ENCODE measurements around the gene ASCL3. TPM values are rescaled to one million over a fixed set of nuclear protein-coding genes. Genes with fewer than 3 reads are reported as not detected.

The ASCL3 gene
- polyA plus RNA-seq, 1 donor from 2014 or later = not detected

DNA sequence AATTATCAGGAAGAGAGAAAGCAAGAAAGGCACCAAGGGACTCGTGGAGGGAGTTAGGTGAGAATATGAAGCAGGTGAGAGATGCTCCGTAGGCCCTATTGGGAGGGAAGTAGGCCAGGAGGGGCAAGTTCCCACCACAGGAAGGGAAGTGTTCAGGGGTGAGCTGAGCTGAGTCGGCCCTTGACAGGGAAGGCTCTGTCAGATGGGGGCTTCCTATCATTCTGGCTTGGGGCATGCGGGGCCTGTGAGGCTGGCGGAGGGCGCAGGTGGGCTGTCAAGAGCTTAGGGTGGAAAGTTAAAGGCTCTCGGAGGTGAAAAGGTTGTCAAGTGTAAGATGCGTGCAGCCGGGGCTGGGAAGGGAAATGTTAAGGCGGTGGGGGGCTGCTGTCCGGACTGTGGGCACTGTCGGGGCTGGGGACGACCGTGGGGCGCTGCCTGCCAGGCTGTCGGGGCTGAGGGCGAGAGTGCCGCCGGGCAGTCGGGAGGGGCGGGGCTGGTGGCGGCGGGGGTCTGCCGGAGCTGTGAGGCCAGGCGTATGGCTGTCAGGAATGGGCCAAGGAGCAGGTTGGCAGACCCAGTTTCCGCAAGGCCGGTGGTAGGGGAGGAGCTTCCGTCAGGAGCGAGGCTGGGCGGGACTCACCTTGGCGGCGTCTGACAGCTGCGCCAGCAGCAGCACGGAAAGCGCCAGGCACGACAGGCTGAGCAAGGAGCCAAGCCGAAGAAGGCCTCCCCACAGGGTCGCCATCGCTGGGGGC lies 20.9 kb upstream of the ASCL3 start:
- H3K27ac ChIP-seq (ENCODE audit: low read length) = peak overlapping the region; percentile 88
- H3K4me2 ChIP-seq (ENCODE audit: low read length) = peak overlapping the region; percentile 61
- H4K20me1 ChIP-seq (ENCODE audit: insufficient read depth) = no peaks in the 10 kb centered on the region
- no peaks in the 10 kb centered on the region for H3K36me3 ChIP-seq (ENCODE audit: insufficient read depth, low read length)
- H3K4me3 ChIP-seq (ENCODE audit: low read length) = peak overlapping the region; percentile 89
- peaks cover 14% of the 10 kb centered on the region for H3K79me2 ChIP-seq (replicated peaks; ENCODE audit: insufficient read depth, low read length)
- H2AFZ ChIP-seq (ENCODE audit: low read depth, low read length) = peak overlapping the region; percentile 98
- peak overlapping the region; percentile 92 for H3K9ac ChIP-seq (ENCODE audit: low read length)
- no peaks in the 10 kb centered on the region for H3K9me3 ChIP-seq (ENCODE audit: low read length)
- H3K9me2 ChIP-seq (ENCODE audit: insufficient read depth, low read length) = no peaks in the 10 kb centered on the region
- no peaks in the 10 kb centered on the region for H3F3A ChIP-seq (ENCODE audit: insufficient read depth, low read length, poor library complexity, severe bottlenecking)
- TF ChIP-seq SMC3 (conservative IDR thresholded peaks at IDR 0.05; ENCODE audit: poor library complexity) (peak; percentile 47), EZH2 (IDR thresholded peaks at IDR 0.05; ENCODE audit: borderline replicate concordance, insufficient read depth, low read length, poor library complexity, severe bottlenecking) (no peak)
- TF ChIP-seq, protein P1, sequence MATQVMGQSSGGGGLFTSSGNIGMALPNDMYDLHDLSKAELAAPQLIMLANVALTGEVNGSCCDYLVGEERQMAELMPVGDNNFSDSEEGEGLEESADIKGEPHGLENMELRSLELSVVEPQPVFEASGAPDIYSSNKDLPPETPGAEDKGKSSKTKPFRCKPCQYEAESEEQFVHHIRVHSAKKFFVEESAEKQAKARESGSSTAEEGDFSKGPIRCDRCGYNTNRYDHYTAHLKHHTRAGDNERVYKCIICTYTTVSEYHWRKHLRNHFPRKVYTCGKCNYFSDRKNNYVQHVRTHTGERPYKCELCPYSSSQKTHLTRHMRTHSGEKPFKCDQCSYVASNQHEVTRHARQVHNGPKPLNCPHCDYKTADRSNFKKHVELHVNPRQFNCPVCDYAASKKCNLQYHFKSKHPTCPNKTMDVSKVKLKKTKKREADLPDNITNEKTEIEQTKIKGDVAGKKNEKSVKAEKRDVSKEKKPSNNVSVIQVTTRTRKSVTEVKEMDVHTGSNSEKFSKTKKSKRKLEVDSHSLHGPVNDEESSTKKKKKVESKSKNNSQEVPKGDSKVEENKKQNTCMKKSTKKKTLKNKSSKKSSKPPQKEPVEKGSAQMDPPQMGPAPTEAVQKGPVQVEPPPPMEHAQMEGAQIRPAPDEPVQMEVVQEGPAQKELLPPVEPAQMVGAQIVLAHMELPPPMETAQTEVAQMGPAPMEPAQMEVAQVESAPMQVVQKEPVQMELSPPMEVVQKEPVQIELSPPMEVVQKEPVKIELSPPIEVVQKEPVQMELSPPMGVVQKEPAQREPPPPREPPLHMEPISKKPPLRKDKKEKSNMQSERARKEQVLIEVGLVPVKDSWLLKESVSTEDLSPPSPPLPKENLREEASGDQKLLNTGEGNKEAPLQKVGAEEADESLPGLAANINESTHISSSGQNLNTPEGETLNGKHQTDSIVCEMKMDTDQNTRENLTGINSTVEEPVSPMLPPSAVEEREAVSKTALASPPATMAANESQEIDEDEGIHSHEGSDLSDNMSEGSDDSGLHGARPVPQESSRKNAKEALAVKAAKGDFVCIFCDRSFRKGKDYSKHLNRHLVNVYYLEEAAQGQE (IDR thresholded peaks at IDR 0.05; ENCODE audit: borderline replicate concordance) = peak; percentile 54
- no peaks in the 10 kb centered on the region for H3K27me3 ChIP-seq (ENCODE audit: insufficient read depth, low read depth, low read length)

DNA sequence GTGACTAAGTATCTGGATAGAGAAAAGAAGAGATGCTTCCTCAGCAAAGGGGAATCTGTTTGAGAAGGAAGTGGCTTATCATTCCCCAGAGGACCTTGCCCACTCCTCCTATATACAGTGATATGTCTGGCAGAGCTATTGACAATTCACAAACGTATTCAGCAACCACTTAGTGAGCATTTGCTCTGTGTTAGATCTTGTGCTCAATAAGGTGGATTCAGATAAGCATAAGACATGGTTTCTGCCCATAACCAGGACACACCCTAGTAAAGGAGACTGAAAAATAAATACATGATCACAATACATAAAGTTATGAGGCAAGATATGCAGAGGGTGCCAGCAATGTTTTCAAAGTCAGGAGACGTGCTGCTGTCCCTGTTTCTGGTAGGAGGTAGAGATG lies 20.0 kb upstream of the ASCL3 start:
- Histone ChIP-seq H3K27ac (ENCODE audit: low read length) (no peak overlapping the region), H3K79me2 (replicated peaks; ENCODE audit: insufficient read depth, low read length) (peaks cover 14% of the 10 kb centered on the region), H3K4me2 (ENCODE audit: low read length) (peak overlapping the region; percentile 61), H3K4me3 (ENCODE audit: low read length) (peak overlapping the region; percentile 89), H3K9me3 (ENCODE audit: low read length) (no peaks in the 10 kb centered on the region), H2AFZ (ENCODE audit: low read depth, low read length) (no peak overlapping the region), H3K9me2 (ENCODE audit: insufficient read depth, low read length) (no peaks in the 10 kb centered on the region), H3F3A (ENCODE audit: insufficient read depth, low read length, poor library complexity, severe bottlenecking) (no peaks in the 10 kb centered on the region), H3K36me3 (ENCODE audit: insufficient read depth, low read length) (no peaks in the 10 kb centered on the region), H4K20me1 (ENCODE audit: insufficient read depth) (no peaks in the 10 kb centered on the region), H3K27me3 (ENCODE audit: insufficient read depth, low read depth, low read length) (no peaks in the 10 kb centered on the region), H3K9ac (ENCODE audit: low read length) (peak overlapping the region; percentile 92)
- TF ChIP-seq EZH2 (IDR thresholded peaks at IDR 0.05; ENCODE audit: borderline replicate concordance, insufficient read depth, low read length, poor library complexity, severe bottlenecking) = no peak
- TF ChIP-seq, protein P1 (IDR thresholded peaks at IDR 0.05; ENCODE audit: borderline replicate concordance) = no peak
- TF ChIP-seq, protein P2, sequence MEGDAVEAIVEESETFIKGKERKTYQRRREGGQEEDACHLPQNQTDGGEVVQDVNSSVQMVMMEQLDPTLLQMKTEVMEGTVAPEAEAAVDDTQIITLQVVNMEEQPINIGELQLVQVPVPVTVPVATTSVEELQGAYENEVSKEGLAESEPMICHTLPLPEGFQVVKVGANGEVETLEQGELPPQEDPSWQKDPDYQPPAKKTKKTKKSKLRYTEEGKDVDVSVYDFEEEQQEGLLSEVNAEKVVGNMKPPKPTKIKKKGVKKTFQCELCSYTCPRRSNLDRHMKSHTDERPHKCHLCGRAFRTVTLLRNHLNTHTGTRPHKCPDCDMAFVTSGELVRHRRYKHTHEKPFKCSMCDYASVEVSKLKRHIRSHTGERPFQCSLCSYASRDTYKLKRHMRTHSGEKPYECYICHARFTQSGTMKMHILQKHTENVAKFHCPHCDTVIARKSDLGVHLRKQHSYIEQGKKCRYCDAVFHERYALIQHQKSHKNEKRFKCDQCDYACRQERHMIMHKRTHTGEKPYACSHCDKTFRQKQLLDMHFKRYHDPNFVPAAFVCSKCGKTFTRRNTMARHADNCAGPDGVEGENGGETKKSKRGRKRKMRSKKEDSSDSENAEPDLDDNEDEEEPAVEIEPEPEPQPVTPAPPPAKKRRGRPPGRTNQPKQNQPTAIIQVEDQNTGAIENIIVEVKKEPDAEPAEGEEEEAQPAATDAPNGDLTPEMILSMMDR (IDR thresholded peaks at IDR 0.05; ENCODE audit: poor library complexity, severe bottlenecking) = no peak
- no peak for TF ChIP-seq TAF1 (IDR thresholded peaks at IDR 0.05; ENCODE audit: low read depth)
